Left ventricle myocardium inferior (tissue), 1 donor: ENCODE results near the gene MAP4K1. TPM values are rescaled to one million over a fixed set of nuclear protein-coding genes. Genes with fewer than 3 reads are reported as not detected.

Source experiments
- DNase-seq: peaks from one replicate; pipeline ENCODE4 v3.0.0-alpha.2; 2020
- H3K27ac ChIP-seq: fragments of 200-600 bp; replicated peaks from 2 replicates; pipeline ENCODE4 v1.8.0; 2021
- H3K27me3 ChIP-seq: fragments of 200-600 bp; 2 replicates; pipeline ENCODE4 v1.8.0; 2021; ENCODE audit warnings: low read depth
- H3K36me3 ChIP-seq: fragments of 200-600 bp; 2 replicates; pipeline ENCODE4 v1.8.0; 2021
- H3K4me1 ChIP-seq: fragments of 200-600 bp; 2 replicates; pipeline ENCODE4 v1.8.0; 2021
- H3K4me3 ChIP-seq: fragments of 200-600 bp; 2 replicates; pipeline ENCODE4 v1.8.0; 2021; ENCODE audit warnings: mild to moderate bottlenecking, moderate library complexity
- H3K9me3 ChIP-seq: fragments of 200-600 bp; replicated peaks from 2 replicates; pipeline ENCODE4 v1.8.0; 2021
- intact Hi-C: fragments of 100-400 bp; cut with micrococcal nuclease; formaldehyde crosslinking; loops from one replicate; pipeline ENCODE4 v1.11.0; 2022
- total RNA-seq: library from RNA; stranded (reverse); fragmentation: NEBNext Ultra II Directional; extraction: Animal tissue kit (Norgen Biotek cat#: 25700); gene quantifications from one replicate; pipeline ENCODE4 v1.2.1, GENCODE V29; 2021
- TF ChIP-seq, protein P1 (sequence below): fragments of 200-600 bp; IDR thresholded peaks from 2 replicates; pipeline ENCODE4 v1.8.0; 2021; ENCODE audit warnings: antibody characterized with exemption, mild to moderate bottlenecking, borderline replicate concordance
- donor health status: DM: no; HTN: yes; CAD: no; lungs with severe emphysema.

Gene MAP4K1
- total RNA-seq, 1 donor from 2014 or later = 1.6 TPM

DNA sequence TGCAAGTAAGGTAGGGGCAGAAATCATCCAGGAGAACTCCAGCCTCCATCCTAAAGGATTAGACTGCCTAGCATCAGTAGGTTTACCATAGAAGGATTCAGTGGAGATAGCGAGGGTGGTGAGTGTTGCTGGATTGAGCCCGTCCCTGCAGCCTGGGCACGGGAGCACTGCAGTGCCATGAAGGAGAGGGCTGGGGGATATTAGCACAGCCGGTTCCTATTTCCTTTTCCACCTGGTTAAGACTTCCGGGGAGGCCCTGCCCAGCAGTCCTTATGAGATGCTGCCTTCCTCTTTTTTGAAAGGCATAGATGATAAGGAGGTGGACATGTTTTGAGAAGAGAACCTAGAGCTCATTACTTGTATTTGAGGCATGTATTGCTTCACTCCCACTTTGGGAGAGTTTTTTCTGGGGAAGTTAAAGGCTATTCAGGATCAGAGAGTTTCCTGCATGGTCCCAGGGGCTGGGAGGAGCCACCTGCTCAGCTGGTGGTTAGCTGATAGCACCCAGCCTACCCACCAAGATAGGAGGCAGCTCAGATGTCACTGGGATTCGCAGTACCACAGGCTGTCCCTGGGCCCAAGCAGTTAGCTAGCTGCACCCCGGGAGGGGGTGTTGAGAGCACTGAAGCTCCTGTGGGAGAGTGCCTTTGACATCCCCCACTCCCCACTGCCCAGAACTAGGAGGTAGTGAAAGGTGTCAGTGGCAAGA is 46.9 kb upstream of the MAP4K1 start:
- DNase-seq = no peak
- Histone ChIP-seq H3K4me1 (peaks cover 100% of the 10 kb centered on the region), H3K4me3 (peak overlapping the region; percentile 48), H3K9me3 (no peaks in the 10 kb centered on the region), H3K36me3 (no peaks in the 10 kb centered on the region), H3K27me3 (no peaks in the 10 kb centered on the region), H3K27ac (peak overlapping the region; percentile 95)
- intact Hi-C loops = no loop called here
- TF ChIP-seq, protein P1, sequence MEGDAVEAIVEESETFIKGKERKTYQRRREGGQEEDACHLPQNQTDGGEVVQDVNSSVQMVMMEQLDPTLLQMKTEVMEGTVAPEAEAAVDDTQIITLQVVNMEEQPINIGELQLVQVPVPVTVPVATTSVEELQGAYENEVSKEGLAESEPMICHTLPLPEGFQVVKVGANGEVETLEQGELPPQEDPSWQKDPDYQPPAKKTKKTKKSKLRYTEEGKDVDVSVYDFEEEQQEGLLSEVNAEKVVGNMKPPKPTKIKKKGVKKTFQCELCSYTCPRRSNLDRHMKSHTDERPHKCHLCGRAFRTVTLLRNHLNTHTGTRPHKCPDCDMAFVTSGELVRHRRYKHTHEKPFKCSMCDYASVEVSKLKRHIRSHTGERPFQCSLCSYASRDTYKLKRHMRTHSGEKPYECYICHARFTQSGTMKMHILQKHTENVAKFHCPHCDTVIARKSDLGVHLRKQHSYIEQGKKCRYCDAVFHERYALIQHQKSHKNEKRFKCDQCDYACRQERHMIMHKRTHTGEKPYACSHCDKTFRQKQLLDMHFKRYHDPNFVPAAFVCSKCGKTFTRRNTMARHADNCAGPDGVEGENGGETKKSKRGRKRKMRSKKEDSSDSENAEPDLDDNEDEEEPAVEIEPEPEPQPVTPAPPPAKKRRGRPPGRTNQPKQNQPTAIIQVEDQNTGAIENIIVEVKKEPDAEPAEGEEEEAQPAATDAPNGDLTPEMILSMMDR = no peak

DNA sequence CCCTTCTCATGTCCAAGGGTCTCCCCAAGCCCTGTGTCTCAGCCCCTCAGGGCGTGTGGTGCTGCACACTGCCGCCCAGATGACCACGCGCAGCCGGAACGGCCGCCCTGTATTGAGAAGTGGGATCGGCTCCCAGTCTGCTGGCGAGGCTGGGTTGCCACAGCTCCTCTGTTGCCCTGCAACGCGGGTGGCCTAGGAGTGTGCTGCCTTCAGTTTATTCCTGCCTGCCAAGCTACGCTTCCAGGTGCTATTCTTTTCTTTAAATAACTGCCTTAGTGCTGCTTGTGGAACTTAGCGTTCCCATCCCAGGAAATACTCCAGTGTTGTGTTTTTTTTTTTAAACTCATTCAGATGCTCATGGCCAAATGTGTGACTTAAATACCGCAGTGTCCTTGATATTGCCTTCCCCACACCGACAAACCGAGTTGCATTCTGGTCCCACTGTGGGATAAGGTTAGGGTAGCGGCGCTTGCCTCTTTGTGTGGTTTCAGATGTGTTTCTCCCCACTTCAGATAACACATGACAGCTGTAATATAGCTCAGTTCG is 46.3 kb upstream of the MAP4K1 start:
- Histone ChIP-seq H3K27ac (peak overlapping the region; percentile 95), H3K4me1 (peaks cover 100% of the 10 kb centered on the region), H3K4me3 (peak overlapping the region; percentile 48), H3K36me3 (no peaks in the 10 kb centered on the region), H3K9me3 (no peaks in the 10 kb centered on the region), H3K27me3 (no peaks in the 10 kb centered on the region)
- TF ChIP-seq, protein P1 = no peak
- intact Hi-C loops = no loop called here
- DNase-seq = peak; percentile 70

DNA sequence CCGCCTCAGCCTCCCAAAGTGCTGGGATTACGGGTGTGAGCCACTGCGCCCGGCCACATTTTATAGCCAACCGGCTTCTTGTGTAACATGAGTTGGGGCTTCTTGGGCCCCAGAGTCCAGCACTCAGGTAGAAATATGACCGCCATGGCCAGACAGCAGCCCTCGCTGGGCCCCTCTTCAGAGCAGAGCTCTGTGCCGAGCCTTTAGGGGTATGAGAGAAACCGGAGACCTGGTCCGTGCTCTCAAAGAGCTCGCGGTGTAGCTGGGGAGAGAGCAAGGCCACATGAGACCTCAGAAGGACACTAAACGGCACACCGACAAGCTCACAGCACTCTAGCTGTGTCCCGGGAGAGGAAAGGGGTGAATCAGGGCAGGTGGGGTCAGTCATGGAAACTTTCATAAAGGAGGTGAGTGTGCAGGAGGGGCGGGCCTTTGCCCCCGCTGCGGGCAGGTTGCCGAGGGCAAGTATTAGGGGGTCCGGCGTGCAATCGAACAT is 45.5 kb upstream of the MAP4K1 start:
- peak overlapping the region; percentile 95 for H3K27ac ChIP-seq
- peaks cover 100% of the 10 kb centered on the region for H3K4me1 ChIP-seq
- no peaks in the 10 kb centered on the region for H3K9me3 ChIP-seq
- no peak for DNase-seq
- H3K27me3 ChIP-seq = no peaks in the 10 kb centered on the region
- intact Hi-C loops = no loop called here
- H3K36me3 ChIP-seq = no peaks in the 10 kb centered on the region
- peak overlapping the region; percentile 48 for H3K4me3 ChIP-seq
- TF ChIP-seq, protein P1 = no peak

DNA sequence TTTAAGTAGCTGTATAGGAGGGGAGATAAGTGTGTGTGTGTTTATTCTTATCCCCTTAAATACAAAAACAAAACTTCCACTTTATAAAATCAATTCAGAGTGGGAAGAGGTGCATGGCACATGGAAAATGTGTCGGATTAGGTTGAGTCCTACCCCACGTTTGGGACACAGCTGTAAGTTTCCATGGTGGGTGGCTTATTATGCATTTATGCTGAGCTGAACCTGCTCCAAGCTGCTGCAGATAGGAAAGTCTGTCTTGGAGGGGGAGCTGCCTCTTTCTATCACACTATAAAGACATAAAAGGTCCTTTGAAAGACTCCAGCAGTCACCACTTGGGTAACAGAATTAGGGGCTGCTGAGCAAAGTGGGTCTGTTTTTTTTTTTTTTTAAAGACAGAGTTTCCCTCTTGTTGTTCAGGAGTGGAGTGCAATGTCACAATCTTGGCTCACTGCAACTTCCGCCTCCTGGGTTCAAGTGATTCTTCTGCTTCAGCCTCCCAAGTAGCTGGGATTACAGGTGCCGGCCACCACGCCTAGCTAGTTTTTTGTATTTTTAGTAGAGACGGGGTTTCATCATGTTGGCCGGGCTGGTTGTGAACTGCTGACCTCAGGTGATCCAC is 44.9 kb upstream of the MAP4K1 start:
- peaks cover 100% of the 10 kb centered on the region for H3K4me1 ChIP-seq
- no peaks in the 10 kb centered on the region for H3K27me3 ChIP-seq
- H3K4me3 ChIP-seq = peak overlapping the region; percentile 48
- H3K27ac ChIP-seq = peak overlapping the region; percentile 95
- DNase-seq = no peak
- TF ChIP-seq, protein P1 = no peak
- intact Hi-C loops = no loop called here
- no peaks in the 10 kb centered on the region for H3K36me3 ChIP-seq
- H3K9me3 ChIP-seq = no peaks in the 10 kb centered on the region

DNA sequence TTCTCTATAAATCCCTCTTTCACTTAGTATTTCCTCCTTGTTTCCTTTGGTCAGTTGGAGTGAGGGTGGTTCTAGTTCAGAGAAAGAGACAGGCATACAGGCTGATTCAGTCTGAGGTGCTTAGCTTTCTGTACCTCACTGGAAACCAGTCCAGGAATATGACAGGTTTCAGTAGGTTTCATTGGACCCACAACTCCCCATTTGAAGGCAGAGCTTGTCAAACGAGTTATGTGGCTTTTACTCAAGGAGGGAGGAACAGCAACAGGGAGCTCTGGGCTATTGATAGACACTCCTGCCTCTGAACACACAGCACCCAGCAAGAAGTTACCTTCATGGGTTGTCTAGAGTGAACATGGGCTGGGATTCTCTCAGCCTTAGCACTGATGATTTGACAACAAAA is 44.2 kb upstream of the MAP4K1 start:
- Histone ChIP-seq H3K27ac (peak overlapping the region; percentile 95), H3K36me3 (no peaks in the 10 kb centered on the region), H3K27me3 (no peaks in the 10 kb centered on the region), H3K4me1 (peaks cover 100% of the 10 kb centered on the region), H3K4me3 (peak overlapping the region; percentile 48), H3K9me3 (no peaks in the 10 kb centered on the region)
- intact Hi-C loops = no loop called here
- no peak for DNase-seq
- TF ChIP-seq, protein P1 = no peak
